A673 (cell line): ENCODE measurements around the gene CCDC85B.

ENCODE experiments used
- EZH2 ChIP-seq: fragments of 200-600 bp; sonication (generic); IDR thresholded peaks from 2 replicates; pipeline ENCODE4 v1.6.1; 2017; ENCODE audit warnings: borderline replicate concordance, low read depth, mild to moderate bottlenecking, mixed read lengths, antibody characterized with exemption, low read length; ENCODE audit not compliant: poor library complexity, severe bottlenecking
- TF ChIP-seq, protein P1 (sequence below): fragments of 300-800, 200-600 bp; sonication (generic); conservative IDR thresholded peaks from 2 replicates; pipeline ENCODE4 v1.5.1; 2017; ENCODE audit warnings: low read depth, mild to moderate bottlenecking, antibody characterized with exemption, low read length, moderate library complexity, mixed read lengths

DNA sequence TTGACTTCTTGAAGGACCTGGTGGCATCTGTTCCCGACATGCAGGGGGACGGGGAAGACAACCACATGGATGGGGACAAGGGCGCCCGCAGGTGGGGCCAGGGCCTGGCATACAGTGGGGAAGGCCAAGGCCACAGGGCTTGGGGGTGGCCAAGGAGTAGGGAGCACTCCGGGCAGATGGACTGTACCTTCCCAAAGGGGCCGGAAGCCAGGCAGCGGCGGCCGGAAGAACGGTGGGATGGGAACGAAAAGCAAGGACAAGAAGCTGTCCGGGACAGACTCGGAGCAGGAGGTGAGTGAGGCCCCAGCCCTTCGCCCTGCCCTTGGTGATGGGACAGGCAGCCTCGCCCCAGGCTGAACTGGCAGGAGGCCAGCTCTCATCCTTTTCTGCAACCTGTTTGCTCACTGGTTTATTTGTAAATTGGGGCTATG, 29.9 kb downstream of the CCDC85B start:
- TF ChIP-seq EZH2: no peak
- TF ChIP-seq, protein P1, sequence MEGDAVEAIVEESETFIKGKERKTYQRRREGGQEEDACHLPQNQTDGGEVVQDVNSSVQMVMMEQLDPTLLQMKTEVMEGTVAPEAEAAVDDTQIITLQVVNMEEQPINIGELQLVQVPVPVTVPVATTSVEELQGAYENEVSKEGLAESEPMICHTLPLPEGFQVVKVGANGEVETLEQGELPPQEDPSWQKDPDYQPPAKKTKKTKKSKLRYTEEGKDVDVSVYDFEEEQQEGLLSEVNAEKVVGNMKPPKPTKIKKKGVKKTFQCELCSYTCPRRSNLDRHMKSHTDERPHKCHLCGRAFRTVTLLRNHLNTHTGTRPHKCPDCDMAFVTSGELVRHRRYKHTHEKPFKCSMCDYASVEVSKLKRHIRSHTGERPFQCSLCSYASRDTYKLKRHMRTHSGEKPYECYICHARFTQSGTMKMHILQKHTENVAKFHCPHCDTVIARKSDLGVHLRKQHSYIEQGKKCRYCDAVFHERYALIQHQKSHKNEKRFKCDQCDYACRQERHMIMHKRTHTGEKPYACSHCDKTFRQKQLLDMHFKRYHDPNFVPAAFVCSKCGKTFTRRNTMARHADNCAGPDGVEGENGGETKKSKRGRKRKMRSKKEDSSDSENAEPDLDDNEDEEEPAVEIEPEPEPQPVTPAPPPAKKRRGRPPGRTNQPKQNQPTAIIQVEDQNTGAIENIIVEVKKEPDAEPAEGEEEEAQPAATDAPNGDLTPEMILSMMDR: no peak
